Tibial artery (tissue), 4 donors: ENCODE data around the gene BMPER.

ENCODE experiments used
- DNase-seq, 2 donors: peaks; one replicate each; pipeline ENCODE4 v3.0.0-alpha.2; 2019
- H3K27ac ChIP-seq, 2 donors: fragments of 200-600 bp; sonication (generic) in 1 of 2; 1 replicate in 1 of 2; 2 replicates in 1 of 2; pipeline ENCODE4 v1.5.1; 2018 to 2019; ENCODE audit warnings: mild to moderate bottlenecking in 1 of 2
- H3K27me3 ChIP-seq, 2 donors: fragments of 200-600 bp; sonication (generic) in 1 of 2; one replicate each; pipeline versions ENCODE4 v1.5.1 to v1.6.0; 2016 to 2019
- H3K36me3 ChIP-seq, 3 donors: fragments of 200-600 bp; sonication (generic) in 2 of 3; one replicate each; pipeline ENCODE4 v1.5.1; 2016 to 2019; ENCODE audit warnings: mild to moderate bottlenecking in 2 of 3
- H3K4me1 ChIP-seq, 4 donors: fragments of 200-600 bp; sonication (generic) in 2 of 4; 1 replicate in 3 of 4; 2 replicates in 1 of 4; pipeline ENCODE4 v1.5.1; 2016 to 2019
- H3K4me3 ChIP-seq, 2 donors: fragments of 200-600 bp; sonication (generic) in 1 of 2; 1 replicate in 1 of 2; 2 replicates in 1 of 2; pipeline ENCODE4 v1.5.1; 2018 to 2019; ENCODE audit warnings: mild to moderate bottlenecking in 2 of 2
- H3K9me3 ChIP-seq, 3 donors: fragments of 200-600 bp; sonication (generic) in 1 of 3; one replicate each; pipeline ENCODE4 v1.5.1; 2016 to 2019
- CTCF ChIP-seq, 2 experiments: fragments of 200-600 bp in 1 of 2; fragments of 450-650 bp in 1 of 2; IDR thresholded peaks; one replicate each; pipeline ENCODE4 v1.5.1; 2017 to 2019; ENCODE audit warnings: antibody characterized with exemption in 2 of 2, mild to moderate bottlenecking in 1 of 2, moderate library complexity in 1 of 2
- intact Hi-C: fragments of 100-400 bp; cut with DNase I; formaldehyde crosslinking; loops from one replicate; pipeline ENCODE4 v1.15.0; 2023; ENCODE audit warnings: low total_unique reads

BMPER gene

GRCh38 chr7:34016876-34017275 lies 111.5 kb downstream of the BMPER start:
- Histone ChIP-seq H3K27ac (no peak overlapping the region), H3K4me1 (no peaks in the 10 kb centered on the region)
- intact Hi-C loops = no loop called here

GRCh38 chr7:34019301-34019790 lies 114.0 kb downstream of the BMPER start:
- TF ChIP-seq CTCF (IDR thresholded peaks at IDR 0.05) = no peak
- H3K27ac ChIP-seq = no peak overlapping the region
- DNase-seq = no peak
- intact Hi-C loops = no loop called here
- H3K4me3 ChIP-seq = no peak overlapping the region
- no peaks in the 10 kb centered on the region for H3K4me1 ChIP-seq
- H3K36me3 ChIP-seq = no peaks in the 10 kb centered on the region
- H3K27me3 ChIP-seq = no peaks in the 10 kb centered on the region
- H3K9me3 ChIP-seq = no peaks in the 10 kb centered on the region

More at GRCh38 chr7:34016876-34017275, 111.5 kb downstream of the BMPER start:
- Histone ChIP-seq H3K4me3 (no peak overlapping the region), H3K27me3 (no peaks in the 10 kb centered on the region), H3K36me3 (no peaks in the 10 kb centered on the region), H3K9me3 (no peaks in the 10 kb centered on the region)
- no peak for DNase-seq
- TF ChIP-seq CTCF (IDR thresholded peaks at IDR 0.05) = no peak

- DNase-seq = no peak
- H3K36me3 ChIP-seq = no peaks in the 10 kb centered on the region
- H3K27me3 ChIP-seq = no peaks in the 10 kb centered on the region
- intact Hi-C loops = no loop called here
- no peaks in the 10 kb centered on the region for H3K9me3 ChIP-seq
- H3K27ac ChIP-seq = no peak overlapping the region
- no peaks in the 10 kb centered on the region for H3K4me1 ChIP-seq
- TF ChIP-seq CTCF (IDR thresholded peaks at IDR 0.05) = no peak
- H3K4me3 ChIP-seq = no peak overlapping the region
Observed at GRCh38 chr7:34022626-34023025, 117.3 kb downstream of the BMPER start.

GRCh38 chr7:34025600-34025999 lies 120.3 kb downstream of the BMPER start:
- no peak for DNase-seq
- Histone ChIP-seq H3K9me3 (no peaks in the 10 kb centered on the region), H3K27ac (no peak overlapping the region), H3K4me3 (no peak overlapping the region), H3K27me3 (no peaks in the 10 kb centered on the region), H3K4me1 (no peaks in the 10 kb centered on the region), H3K36me3 (no peaks in the 10 kb centered on the region)
- no peak for TF ChIP-seq CTCF (IDR thresholded peaks at IDR 0.05)
- intact Hi-C loops = no loop called here

- Histone ChIP-seq H3K4me1 (no peaks in the 10 kb centered on the region), H3K9me3 (no peaks in the 10 kb centered on the region), H3K36me3 (no peaks in the 10 kb centered on the region), H3K4me3 (no peak overlapping the region), H3K27ac (no peak overlapping the region), H3K27me3 (no peaks in the 10 kb centered on the region)
- intact Hi-C loops = no loop called here
- TF ChIP-seq CTCF (IDR thresholded peaks at IDR 0.05) = no peak
- DNase-seq = no peak
Observed at GRCh38 chr7:34026481-34027190, 121.3 kb downstream of the BMPER start.
